ENCODE results near the gene PSME3IP1.

Gene PSME3IP1, protein sequence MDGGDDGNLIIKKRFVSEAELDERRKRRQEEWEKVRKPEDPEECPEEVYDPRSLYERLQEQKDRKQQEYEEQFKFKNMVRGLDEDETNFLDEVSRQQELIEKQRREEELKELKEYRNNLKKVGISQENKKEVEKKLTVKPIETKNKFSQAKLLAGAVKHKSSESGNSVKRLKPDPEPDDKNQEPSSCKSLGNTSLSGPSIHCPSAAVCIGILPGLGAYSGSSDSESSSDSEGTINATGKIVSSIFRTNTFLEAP

DNA sequence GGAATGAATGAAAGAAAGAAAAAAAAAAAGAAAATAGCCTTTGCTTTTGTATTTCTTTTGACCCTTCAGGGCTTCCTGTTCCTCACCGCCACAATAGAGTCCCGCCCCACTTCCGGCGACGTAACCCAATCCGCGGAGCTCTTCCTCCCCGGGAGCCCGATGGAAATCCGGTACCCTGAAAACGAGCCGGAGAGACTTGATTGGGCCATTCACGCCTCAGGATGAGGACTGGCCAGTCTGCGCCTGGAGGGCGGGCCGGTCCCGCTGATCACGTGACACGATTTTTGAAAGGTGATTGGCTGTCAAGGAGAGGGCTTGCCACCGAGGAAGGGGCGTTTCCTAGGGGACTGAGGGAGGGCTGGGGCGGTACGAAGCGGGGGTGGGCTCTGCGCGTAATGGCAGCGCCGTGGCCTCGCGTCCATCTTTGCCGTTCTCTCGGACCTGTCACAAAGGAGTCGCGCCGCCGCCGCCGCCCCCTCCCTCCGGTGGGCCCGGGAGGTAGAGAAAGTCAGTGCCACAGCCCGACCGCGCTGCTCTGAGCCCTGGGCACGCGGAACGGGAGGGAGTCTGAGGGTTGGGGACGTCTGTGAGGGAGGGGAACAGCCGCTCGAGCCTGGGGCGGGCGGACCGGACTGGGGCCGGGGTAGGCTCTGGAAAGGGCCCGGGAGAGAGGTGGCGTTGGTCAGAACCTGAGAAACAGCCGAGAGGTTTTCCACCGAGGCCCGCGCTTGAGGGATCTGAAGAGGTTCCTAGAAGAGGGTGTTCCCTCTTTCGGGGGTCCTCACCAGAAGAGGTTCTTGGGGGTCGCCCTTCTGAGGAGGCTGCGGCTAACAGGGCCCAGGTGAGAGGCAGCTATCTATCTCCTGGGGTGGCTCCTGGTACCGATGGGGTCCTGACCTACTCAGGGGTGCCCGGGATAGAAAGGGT, at the start of gene PSME3IP1, which contains the start of gene RSPRY1:
TSS of gene PSME3IP1 (minus strand) at position 95 of the 927 bp plus-strand sequence. CDS start 12,185 bp downstream, outside the sequence.
TSS of gene RSPRY1 (plus strand) at position 385 of the 927 bp plus-strand sequence. CDS start 18,330 bp downstream, outside the sequence.
- H3K27me3 Mint-ChIP-seq = no peaks in the 10 kb centered on the region
- H3K36me3 Mint-ChIP-seq (ENCODE audit: low read depth) = peaks cover 36% of the 10 kb centered on the region
- H3K4me3 Mint-ChIP-seq = peak within 1 kb of the TSS; percentile 98
- peak within 1 kb of the TSS; percentile 98 for H3K27ac Mint-ChIP-seq
- no peaks in the 10 kb centered on the region for H3K9me3 Mint-ChIP-seq
- peaks cover 57% of the 10 kb centered on the region for H3K4me1 Mint-ChIP-seq (ENCODE audit: low read depth)
- DNase-seq = peak; percentile 97

DNA sequence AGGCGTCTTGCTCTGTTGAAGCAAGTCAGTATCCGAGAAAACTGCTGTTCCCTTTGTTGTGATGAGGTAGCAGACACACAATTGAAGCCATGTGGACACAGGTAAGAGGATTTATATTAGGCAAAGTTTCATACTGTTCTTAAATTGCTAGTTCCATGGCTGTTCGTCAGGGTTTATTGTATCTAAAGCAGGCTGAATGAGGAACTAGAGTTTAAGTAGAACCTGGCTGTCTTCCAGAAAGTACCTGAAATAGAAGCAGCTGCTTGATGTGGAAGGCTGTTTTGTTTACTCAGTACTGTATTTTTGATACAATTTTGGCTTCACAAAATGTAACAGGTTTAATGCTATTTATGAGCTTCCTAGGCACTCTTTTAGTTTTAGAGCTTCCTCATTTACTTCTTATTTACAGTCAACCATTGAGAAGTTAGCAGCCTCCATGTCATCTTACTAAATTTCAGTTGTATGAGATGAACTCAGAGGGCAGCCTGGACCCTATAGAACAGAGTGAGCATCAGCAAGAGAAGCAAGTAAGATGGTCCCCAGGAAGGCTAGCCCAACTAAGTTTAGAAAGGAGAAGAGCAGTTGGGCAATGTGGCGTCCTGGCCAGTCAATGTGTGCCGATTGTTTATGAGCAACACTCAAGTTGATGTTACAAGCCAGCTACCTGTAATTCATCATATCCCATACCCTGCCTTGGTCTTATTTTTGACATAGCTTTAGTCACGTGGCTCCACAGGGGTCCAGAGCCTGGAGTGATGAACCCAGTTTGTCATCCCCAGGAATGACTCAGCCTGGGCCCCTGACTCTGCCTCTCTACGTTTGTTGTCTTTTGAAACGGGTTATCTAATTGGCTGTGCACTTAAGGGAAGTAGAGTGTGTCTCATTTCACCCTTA, 49.5 kb upstream of the PSME3IP1 start:
- DNase-seq = no peak
- Mint-ChIP-seq H3K4me3 (no peak overlapping the region), H3K27ac (peak overlapping the region; percentile 77), H3K4me1 (ENCODE audit: low read depth) (peaks cover 16% of the 10 kb centered on the region), H3K36me3 (ENCODE audit: low read depth) (peaks cover 84% of the 10 kb centered on the region), H3K27me3 (no peaks in the 10 kb centered on the region), H3K9me3 (no peaks in the 10 kb centered on the region)

DNA sequence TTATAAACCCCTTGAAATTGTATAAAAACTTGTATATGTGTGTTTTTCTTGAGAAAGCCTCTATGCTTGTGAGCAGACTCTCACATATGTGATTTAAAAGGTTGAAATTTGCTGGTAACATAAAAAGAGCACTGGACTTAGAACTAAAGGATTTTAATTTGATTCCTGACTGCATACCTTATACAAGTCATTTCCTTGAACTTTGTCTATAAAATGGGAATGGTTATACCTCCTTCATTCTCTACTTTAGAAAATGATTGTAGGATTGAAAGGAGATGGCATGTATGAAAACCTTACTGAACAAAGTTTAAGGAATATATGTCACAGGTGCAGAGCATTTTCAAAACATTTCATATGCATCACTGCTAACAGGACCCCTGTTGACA, 48.9 kb upstream of the PSME3IP1 start:
- peak overlapping the region; percentile 52 for H3K27ac Mint-ChIP-seq
- no peaks in the 10 kb centered on the region for H3K9me3 Mint-ChIP-seq
- peaks cover 16% of the 10 kb centered on the region for H3K4me1 Mint-ChIP-seq (ENCODE audit: low read depth)
- no peak overlapping the region for H3K4me3 Mint-ChIP-seq
- no peak for DNase-seq
- no peaks in the 10 kb centered on the region for H3K27me3 Mint-ChIP-seq
- H3K36me3 Mint-ChIP-seq (ENCODE audit: low read depth) = peaks cover 83% of the 10 kb centered on the region

DNA sequence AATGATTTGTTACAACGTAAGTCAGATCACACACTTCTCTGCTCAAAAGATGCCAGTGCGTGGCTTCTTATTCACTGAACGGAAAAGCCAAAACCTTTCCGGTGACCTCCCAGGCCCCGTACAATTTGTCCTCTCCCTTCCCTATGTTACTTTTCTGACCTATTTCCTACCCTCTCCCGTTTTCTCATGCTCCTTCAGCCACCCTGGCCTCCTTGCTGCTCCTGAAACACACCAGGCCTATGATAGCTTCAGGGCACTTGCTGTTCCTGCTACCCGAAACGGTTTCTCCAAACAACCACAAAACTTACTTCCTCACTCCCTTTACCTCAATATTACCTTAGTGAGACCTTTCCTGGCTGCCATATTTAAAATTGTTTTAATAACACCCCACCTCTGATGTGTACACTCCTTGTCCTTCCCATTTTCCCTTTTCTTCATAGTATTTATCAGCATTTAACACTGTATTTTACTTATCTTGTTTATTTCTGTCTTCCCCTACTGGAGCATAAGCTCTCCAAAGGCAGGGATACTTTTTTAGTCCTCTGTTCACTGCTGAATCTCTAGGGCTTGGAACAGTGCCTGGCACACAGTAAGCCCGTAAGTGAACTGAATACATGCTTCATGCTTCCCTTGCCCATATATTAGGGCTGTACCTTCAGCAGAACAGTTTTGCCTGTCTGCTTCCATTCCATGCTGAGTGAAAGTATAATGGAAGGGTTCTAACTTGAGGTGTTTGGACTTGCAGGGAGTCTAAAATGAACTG, 48.3 kb upstream of the PSME3IP1 start:
- Mint-ChIP-seq H3K4me1 (ENCODE audit: low read depth) (peaks cover 14% of the 10 kb centered on the region), H3K36me3 (ENCODE audit: low read depth) (peaks cover 82% of the 10 kb centered on the region), H3K27me3 (no peaks in the 10 kb centered on the region), H3K27ac (no peak overlapping the region), H3K9me3 (no peaks in the 10 kb centered on the region), H3K4me3 (no peak overlapping the region)
- DNase-seq = no peak

DNA sequence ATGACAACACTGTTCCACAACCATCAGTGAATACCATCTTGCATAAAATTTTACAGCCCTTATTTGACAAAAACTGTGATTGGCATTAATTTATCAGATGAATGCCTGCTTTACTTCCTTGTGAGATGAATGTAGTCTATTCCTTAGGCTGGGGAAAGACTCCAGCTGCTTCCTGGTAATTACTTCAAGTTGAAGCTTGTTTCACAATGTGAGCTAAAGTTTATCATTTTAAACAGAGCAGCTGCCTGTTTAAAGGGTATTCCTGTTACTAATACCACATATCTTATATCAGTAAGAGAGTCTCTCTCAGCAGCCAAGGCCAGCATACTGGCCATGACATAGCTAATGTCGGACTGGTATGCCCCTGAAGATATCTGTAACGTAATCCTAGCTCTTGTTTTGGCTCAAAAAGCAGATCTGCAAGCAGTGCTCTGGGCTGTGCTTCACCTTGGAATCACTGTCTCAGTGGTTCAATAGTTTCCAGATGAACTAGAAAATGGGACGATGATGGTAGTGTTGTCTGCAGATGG, 46.0 kb upstream of the PSME3IP1 start:
- no peak overlapping the region for H3K4me3 Mint-ChIP-seq
- H3K36me3 Mint-ChIP-seq (ENCODE audit: low read depth) = peaks cover 87% of the 10 kb centered on the region
- H3K4me1 Mint-ChIP-seq (ENCODE audit: low read depth) = peaks cover 10% of the 10 kb centered on the region
- no peak overlapping the region for H3K27ac Mint-ChIP-seq
- no peak for DNase-seq
- H3K27me3 Mint-ChIP-seq = no peaks in the 10 kb centered on the region
- H3K9me3 Mint-ChIP-seq = no peaks in the 10 kb centered on the region

DNA sequence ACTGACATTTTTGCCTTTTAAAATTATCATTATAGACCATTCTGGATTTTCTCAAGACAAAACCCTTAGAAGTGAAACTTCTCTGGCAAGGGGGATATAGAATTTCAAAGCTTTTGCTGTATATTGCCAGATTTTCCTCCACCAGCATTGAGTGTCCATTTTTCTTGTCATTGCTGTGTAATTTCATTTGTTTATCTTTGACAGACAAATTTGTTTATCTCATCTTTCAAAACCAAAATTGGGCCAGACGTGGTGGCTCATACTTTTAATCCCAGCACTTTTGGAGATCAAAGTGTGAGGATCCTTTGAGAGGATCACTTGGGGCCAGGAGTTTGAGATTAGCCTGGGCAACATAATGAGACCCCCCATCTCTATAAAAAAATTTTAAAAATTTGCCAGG, 43.2 kb upstream of the PSME3IP1 start:
- DNase-seq = no peak
- Mint-ChIP-seq H3K4me1 (ENCODE audit: low read depth) (no peaks in the 10 kb centered on the region), H3K27me3 (no peaks in the 10 kb centered on the region), H3K9me3 (no peaks in the 10 kb centered on the region), H3K27ac (no peak overlapping the region), H3K4me3 (no peak overlapping the region), H3K36me3 (ENCODE audit: low read depth) (peaks cover 90% of the 10 kb centered on the region)

DNA sequence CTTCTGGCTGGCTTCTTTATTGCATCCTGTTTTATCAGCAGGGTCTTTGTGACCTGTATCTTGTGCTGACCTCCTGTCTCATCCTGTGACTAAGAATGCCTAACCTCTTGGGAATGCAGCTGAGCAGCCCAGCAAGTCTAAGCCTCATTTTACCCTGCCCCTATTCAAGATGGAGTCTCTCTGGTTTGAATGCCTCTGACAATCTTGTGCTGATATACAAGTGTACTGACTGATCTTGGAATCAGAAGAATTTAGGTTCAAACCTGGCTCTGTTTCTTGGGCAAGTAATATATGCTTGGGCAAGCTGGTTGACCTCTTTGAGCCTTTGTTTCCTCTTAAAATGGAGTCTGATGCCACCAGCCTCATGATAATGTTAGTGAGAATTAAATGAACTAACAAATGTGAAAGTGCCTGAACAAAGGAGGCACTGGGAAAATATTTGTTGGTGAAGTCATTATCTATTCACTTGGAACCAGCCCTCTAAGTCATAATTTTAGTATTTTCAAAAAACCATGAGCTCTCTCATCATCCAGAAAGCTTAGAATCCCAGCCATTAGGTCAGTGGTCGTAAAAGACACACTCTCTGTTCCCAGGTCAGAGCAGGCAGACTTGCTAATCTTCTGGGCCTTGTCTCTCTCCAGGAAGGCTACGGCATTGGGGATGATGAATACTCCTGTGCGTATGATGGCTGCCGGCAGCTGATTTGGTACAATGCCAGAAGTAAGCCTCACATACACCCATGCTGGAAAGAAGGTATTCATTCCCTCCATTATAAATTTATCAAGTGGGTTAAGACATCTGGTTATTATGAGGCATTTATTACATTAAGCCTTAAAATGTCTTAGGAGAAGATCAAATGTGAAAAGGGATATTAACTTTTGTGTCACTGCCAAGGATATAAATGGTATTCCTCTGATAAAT, 41.1 kb upstream of the PSME3IP1 start:
- no peak for DNase-seq
- H3K4me1 Mint-ChIP-seq (ENCODE audit: low read depth) = no peaks in the 10 kb centered on the region
- no peaks in the 10 kb centered on the region for H3K9me3 Mint-ChIP-seq
- no peak overlapping the region for H3K4me3 Mint-ChIP-seq
- no peaks in the 10 kb centered on the region for H3K27me3 Mint-ChIP-seq
- H3K27ac Mint-ChIP-seq = peak overlapping the region; percentile 37
- peaks cover 91% of the 10 kb centered on the region for H3K36me3 Mint-ChIP-seq (ENCODE audit: low read depth)

DNA sequence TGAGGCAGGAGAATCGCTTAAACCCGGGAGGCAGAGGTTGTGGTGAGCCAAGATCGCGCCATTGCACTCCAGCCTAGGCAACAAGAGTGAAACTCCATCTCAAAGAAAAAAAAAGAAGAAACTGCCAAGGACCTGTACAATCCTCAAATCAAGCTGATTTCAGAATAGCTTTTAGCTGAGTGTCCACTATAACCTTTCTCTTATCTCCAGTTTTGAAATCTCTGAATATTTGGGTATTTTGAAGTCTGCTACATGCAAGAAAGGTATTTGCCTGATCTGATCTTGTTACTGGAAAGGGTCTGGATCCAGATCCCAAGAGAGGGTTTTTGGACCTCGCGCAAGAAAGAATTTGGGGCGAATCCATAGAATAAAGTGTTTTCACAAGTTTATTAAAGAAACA, 40.1 kb upstream of the PSME3IP1 start:
- Mint-ChIP-seq H3K4me3 (no peak overlapping the region), H3K9me3 (no peaks in the 10 kb centered on the region), H3K36me3 (ENCODE audit: low read depth) (peaks cover 90% of the 10 kb centered on the region), H3K4me1 (ENCODE audit: low read depth) (no peaks in the 10 kb centered on the region), H3K27me3 (no peaks in the 10 kb centered on the region), H3K27ac (no peak overlapping the region)
- no peak for DNase-seq

DNA sequence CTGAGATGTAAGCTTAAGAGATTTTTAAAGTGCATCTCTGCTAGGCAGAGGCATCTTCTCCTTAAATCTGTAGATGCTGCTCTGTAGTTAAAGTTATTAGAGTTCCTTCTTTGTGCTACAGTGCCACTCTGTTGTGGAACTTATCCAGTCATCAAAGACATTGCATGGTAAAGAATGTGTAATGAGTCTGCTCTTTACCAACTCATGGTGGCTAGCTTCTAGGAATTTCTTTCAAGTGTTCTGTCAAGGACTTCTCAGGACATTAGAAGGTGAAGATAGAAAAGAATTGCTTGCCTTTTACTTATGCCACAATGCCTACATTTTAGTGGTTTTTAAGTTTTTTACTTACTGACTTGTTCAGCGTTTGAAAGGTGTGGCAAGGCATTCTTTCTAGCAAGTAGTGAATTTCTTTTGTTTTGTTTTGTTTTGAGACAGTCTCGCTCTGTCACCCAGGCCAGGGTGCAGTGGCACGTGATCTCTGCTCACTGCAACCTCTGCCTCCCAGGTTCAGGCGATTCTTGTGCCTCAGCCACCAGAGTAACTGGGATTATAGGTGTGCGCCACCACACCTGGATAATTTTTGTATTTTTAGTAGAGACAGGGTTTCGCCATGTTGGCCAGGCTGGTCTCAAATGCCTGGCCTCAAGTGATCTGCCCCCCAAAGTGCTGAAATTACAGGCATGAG, 39.0 kb upstream of the PSME3IP1 start:
- no peaks in the 10 kb centered on the region for H3K27me3 Mint-ChIP-seq
- no peak for DNase-seq
- no peaks in the 10 kb centered on the region for H3K9me3 Mint-ChIP-seq
- H3K4me3 Mint-ChIP-seq = no peak overlapping the region
- H3K27ac Mint-ChIP-seq = no peak overlapping the region
- H3K4me1 Mint-ChIP-seq (ENCODE audit: low read depth) = no peaks in the 10 kb centered on the region
- peaks cover 92% of the 10 kb centered on the region for H3K36me3 Mint-ChIP-seq (ENCODE audit: low read depth)

DNA sequence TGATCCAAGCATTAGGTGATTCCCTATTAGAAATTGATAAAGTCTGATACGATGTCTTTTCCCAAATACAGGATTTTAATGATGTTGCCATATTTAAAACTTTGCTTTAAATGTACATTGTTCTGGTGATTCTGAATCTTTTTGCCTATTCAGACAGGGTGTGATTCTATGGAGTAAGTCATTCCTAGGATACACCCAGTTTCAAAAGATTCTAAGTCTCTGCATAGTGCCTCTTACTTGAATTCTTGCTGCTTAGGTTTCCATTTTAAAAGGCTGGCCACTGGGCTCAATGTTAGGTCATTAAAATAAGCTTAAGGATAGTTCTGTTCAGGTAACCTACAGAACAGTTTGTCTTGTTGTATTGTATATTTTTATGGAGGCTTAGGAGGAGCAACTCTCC, 37.2 kb upstream of the PSME3IP1 start:
- H3K4me1 Mint-ChIP-seq (ENCODE audit: low read depth) = no peaks in the 10 kb centered on the region
- no peak overlapping the region for H3K4me3 Mint-ChIP-seq
- no peak for DNase-seq
- no peak overlapping the region for H3K27ac Mint-ChIP-seq
- peaks cover 2% of the 10 kb centered on the region for H3K9me3 Mint-ChIP-seq
- no peaks in the 10 kb centered on the region for H3K27me3 Mint-ChIP-seq
- H3K36me3 Mint-ChIP-seq (ENCODE audit: low read depth) = peaks cover 95% of the 10 kb centered on the region

DNA sequence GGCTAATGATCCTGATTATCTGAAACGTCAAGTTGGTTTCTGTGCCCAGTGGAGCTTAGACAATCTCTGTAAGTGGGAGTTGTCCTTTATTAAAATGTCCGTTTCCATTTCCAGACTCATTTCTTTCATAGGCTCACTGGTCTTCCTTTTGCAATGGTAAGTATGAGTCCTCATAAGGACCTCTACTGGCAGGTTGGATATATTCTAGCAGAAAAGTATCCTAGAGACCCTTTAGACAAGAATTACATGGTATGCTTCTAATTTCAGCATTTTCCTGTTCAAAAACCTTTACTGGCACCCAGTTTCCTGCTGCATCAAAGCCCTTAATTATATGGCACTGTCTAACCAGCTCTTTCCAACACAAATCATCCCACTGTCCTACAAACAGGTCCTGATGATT, 31.1 kb upstream of the PSME3IP1 start:
- H3K9me3 Mint-ChIP-seq = peaks cover 26% of the 10 kb centered on the region
- no peaks in the 10 kb centered on the region for H3K27me3 Mint-ChIP-seq
- no peak overlapping the region for H3K27ac Mint-ChIP-seq
- no peaks in the 10 kb centered on the region for H3K4me1 Mint-ChIP-seq (ENCODE audit: low read depth)
- DNase-seq = no peak
- H3K36me3 Mint-ChIP-seq (ENCODE audit: low read depth) = peaks cover 96% of the 10 kb centered on the region
- H3K4me3 Mint-ChIP-seq = no peak overlapping the region

DNA sequence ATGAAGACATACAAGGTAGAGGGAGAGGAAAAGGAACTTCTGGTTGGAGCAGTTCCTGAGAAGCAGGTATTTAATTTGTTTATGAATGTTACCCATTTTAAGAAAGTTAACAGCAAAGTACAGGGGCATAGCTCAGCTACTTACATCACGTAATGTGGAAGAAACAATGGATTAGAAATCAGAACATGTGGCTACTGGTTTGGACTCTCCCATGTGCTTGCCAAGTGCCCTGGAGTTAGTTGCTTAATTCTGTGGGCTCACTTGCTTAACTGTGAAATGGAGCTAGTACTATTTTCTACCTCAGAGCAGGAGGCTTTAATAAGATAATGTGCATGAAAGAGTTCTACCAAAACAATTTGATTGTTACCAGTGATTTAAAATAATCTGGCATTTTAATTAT, 27.6 kb upstream of the PSME3IP1 start:
- no peaks in the 10 kb centered on the region for H3K27me3 Mint-ChIP-seq
- DNase-seq = no peak
- no peaks in the 10 kb centered on the region for H3K4me1 Mint-ChIP-seq (ENCODE audit: low read depth)
- no peak overlapping the region for H3K27ac Mint-ChIP-seq
- peaks cover 25% of the 10 kb centered on the region for H3K9me3 Mint-ChIP-seq
- no peak overlapping the region for H3K4me3 Mint-ChIP-seq
- H3K36me3 Mint-ChIP-seq (ENCODE audit: low read depth) = peaks cover 94% of the 10 kb centered on the region
